A204.1 (cell line): ENCODE data around the gene SLC14A1.

Experiments
- FAIRE-seq: peaks from 2 replicates; lab custom pipeline; 2012; peaks lifted over from hg19 to GRCh38; lab: Jason Lieb, UNC

Gene SLC14A1

GRCh38 chr18:45760462-45761036 is 36.6 kb downstream of the SLC14A1 start:
- no peak for FAIRE-seq

DNA sequence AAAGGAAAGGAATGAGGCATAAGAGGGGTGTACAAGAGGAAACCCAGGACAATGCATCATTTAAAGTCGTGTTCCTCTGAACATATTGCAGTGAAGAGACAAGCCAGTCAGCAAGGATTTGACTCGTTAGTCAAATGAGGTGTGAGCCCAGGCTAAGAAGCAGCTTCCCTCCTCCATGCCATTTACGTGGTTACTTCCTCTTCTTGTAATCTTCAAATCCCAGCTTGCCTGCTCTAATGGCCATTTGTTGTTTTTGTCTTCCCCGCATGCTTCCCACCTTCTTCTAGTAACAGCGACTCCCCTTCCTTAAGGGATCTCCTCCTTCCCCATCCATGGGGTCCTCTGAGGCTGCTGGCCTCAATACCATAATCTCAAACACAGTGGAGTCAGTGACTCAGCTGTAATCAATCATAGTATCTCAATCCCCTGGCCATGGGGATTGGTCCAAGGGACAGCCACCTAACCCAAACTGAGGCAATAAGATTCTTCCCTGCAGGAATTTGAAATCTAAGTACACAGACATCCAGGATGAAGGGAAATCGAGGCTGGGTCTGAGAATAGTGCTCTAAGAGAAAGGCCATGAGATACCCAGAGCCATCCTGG is 37.6 kb downstream of the SLC14A1 start:
- FAIRE-seq, result no peak

- FAIRE-seq, result no peak
These were observed 40.2 kb downstream of the SLC14A1 start for GRCh38 chr18:45764000-45764686.

DNA sequence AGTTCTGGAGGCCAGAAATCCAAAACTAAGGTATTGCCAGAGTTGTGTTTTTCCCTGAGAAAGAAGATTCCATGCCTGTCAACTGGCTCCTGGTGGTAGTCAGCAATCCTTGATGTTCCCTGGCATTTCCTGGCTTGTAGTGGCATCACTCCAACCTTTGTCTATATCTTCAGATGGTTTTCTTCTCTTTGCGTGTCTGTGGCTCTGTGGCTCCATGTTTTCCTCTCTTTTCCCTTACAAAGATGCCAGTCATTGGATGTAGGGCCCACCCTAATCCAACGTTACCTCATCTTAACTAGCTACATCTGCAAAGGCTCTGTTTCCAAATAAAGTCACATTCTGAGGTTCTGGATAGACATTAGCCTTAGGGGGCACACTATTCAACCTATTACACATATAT is 41.8 kb downstream of the SLC14A1 start:
- FAIRE-seq, result no peak

DNA sequence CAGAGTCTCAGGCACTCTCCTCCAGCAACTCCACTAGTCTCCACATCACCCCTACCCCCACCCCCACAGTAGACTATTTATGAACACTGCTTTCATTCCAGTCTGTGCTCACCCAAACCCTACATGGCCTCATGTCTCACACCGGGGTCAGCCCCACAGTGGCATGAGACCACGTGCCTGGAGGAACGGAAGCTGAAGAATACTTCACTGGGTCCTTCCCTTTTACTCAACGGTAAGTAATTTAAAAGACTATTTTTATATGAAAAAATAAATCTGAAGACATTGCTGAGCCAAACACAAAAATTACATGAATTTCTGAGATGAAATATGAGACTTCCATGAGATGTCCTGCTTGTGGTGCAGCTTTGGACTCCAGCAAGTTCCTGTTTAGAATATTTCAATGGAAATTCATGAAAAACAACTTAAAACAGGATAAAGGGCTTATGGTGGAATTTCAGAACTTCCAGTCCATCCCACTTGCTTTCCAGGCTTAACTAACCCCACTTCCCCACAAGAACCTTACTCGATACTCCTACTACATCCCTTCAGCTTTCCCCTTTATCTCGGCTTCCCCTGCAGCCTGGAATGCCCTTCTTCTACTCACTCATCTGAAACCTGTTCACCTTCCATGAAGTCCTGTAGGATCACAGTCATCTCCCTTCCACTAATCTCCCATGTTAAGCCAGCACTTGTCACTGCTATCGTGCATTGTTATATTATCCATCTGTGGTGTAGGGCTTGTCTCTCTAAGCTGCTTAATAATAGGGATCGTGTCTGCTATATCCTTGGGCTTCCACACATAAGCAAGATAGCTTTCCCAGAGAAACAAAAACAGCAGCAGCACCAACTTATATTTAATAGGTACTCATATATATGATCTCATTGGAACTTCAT is 47.9 kb downstream of the SLC14A1 start:
- no peak for FAIRE-seq

DNA sequence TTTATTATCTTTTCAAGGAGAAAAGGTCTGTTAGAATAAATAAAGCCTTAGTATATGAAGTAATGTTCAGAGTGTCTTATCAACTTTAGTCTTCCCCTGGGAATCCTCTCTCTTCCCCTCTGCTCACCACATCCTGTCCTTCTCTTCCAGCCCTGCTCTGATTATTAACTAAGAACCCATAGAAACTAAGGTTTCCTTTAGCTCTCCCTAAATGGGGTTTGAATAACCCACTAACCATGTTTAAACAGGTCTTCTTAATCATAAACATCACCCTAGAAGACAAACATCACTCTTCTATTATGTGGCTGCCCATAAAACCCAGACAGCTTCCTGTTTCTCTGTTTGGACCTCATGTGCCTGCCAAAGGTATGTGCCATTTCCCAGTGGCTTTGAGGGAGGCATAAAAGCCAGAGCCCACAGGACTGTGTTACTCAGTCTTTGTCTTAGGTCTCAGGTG is 50.1 kb downstream of the SLC14A1 start:
- no peak for FAIRE-seq

- FAIRE-seq, result no peak
These were observed 51.3 kb downstream of the SLC14A1 start for GRCh38 chr18:45775241-45775676.

GRCh38 chr18:45775743-45776142 is 51.8 kb downstream of the SLC14A1 start:
- FAIRE-seq, result no peak

DNA sequence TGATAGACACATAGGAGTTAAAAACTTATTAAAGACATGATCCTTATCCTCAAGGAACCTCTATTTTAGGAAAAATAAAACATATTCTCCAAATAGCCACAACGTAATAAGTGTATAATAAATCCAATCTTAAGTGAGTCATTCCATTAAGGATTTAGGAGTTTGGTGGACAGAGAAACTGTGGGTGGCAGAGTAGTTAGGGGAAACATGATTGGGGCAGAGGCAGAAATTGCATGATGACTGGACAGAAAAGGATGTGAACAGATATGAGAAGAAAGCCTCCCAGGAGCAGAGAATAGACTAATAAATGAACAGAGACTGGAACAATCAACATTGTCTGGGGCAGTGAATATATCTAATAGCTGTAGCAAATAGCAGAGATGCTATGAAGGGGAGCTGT is 53.4 kb downstream of the SLC14A1 start:
- no peak for FAIRE-seq

DNA sequence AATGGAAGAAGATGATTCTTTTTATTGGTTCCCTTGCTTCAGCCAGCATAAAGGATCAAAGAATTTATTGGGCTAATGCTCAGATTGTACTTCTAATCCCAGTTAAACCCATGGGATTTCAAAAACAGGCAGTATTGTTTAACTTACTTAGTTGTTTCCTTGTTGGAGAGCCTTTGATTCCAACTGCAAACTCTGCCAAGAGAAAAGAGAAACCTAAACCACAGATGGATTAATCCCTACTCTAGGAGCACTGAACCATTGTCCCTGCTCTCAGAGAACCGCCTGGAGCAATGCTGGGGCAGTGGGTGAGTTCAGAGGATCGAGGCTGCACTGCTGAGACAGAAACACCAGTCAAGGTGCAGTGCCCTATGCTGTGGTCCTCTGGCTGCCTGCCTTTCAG is 56.6 kb downstream of the SLC14A1 start:
- no peak for FAIRE-seq

DNA sequence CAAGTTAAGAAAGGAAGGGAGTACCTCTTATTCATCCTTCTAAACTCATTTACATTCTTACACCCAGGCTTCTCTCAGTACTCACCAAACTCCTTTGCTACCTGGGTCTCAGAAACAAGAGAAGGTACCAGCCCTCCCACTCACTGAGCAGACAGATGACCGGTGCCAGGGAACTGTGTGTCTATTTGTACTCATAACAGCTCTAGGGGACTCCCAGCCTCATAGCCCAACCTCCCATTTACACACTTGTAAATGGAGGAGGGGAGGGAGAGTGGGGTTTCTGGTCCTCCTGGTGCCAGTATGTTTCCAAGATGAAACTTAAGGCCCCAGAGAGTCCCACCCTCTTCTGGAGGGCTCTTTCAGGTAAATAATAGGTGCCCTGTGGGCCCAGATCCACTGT is 58.7 kb downstream of the SLC14A1 start:
- FAIRE-seq, result no peak

DNA sequence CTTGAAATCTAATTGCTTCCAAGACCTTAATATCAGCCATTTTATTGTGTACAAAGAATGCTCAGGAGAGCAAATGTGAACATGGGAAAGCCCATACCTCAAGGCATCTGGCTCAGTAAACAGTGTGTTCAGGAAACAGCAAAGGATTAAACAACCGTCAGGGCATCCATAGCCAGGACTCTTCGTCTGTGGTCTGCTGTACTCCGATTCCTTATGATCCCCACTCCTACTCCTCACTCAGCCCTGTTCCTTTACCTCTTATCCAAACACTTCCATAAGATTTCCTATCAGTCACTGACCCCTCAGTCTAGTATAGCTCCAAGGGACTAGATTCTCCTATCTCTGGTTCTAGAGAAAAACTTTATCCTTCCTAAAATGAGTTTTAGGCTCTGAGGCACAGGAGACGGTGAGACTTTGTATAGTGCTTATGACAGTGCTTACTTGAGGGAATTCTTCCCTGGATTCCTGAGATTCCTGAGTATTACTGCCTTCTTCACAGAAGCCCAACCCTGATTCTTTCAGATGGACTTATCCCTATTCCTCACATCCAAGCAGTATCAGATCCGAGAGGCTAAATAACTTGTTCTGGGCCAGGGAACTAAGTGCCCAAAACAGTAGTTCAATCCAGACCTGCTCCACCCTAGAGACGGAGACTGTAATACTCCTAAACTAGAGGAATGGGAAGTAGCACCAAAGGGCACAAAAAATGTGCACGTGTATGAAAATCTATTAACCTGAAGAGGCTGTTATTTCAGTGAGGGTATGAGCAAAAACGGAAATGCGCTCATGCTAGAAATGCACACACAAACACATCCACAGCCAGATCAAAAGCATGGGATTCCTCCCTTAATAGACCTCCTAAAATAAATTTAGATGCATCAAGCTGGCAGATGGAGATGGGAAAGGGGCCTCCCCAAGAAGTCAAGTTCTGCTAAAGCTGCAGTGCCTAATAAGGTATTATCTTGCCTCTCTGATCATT is 59.4 kb downstream of the SLC14A1 start:
- no peak for FAIRE-seq

GRCh38 chr18:45785134-45785533 is 61.2 kb downstream of the SLC14A1 start:
- FAIRE-seq, result no peak

GRCh38 chr18:45786941-45787340 is 63.0 kb downstream of the SLC14A1 start:
- FAIRE-seq, result no peak

DNA sequence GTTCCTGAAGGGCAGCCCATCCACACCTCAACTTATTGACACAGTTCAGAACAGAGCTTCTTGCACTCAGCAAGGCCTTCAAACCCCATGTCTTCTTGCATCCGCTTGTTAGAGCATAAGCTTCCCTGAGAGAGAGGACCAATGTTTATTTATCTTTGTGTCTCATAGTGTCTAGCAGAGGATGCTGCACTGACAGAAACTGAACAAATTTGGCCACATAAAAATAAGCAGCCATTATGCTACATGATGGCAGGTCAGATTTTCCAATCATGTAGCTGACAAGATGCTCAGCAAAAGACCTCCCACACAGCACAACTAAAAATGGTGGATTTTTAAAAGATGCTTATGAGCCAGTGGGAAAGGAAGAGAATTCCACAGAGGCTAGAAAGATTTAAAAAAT is 63.4 kb downstream of the SLC14A1 start:
- no peak for FAIRE-seq

GRCh38 chr18:45788861-45789260 is 64.9 kb downstream of the SLC14A1 start:
- FAIRE-seq, result no peak

- no peak for FAIRE-seq
These were observed 68.7 kb downstream of the SLC14A1 start for GRCh38 chr18:45792506-45793263.

- no peak for FAIRE-seq
These were observed 69.4 kb downstream of the SLC14A1 start for GRCh38 chr18:45793264-45793965.

DNA sequence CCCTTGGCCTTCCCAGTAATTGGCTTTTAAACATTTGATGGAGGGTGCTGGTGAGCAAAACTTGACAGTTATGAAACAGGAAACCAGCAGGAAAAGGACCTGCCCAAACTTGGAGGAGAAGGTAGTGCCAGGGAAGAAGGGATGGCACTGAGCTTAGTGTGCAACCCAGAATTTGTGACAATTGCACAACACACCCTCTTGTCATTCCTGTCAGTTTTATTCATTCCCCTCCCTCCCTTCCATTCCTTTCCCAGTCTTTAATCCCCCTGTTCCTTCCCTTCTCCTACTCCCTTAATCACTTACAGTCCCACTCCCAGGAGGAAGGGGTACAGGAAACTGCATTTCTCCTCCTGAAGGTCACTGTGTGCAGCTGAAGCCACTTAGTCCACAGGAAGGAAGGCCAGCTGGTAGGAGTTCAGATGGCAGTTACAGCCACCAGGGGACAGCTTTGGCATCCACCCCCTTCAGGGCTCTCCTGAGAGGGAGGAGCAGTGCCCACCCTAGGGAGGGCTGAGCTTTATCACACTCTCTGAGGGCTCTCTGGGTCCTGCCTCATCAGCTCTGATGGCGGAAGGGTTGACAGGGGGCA is 77.5 kb downstream of the SLC14A1 start:
- no peak for FAIRE-seq
